HEK293T (cell line): ENCODE data around the gene IFNA21.

Experiments used
- CTCF ChIA-PET: fragments of 350-600 bp; formaldehyde crosslinking; extraction: SDS; loops from one replicate; lab custom pipeline; 2021; ENCODE audit warnings: antibody characterized with exemption, inconsistent platforms; lab: Yijun Ruan, JAX
- POLR2A ChIA-PET: fragments of 350-600 bp; formaldehyde crosslinking; extraction: SDS; loops from one replicate; lab custom pipeline; 2020; ENCODE audit warnings: antibody characterized with exemption, inconsistent platforms; lab: Yijun Ruan, JAX
- DNase-seq: peaks from one replicate; pipeline ENCODE4 v3.0.0; 2012; ENCODE audit warnings: mixed read lengths; ENCODE audit errors: extremely low spot score
- ARNT ChIP-seq: fragments of 450-650 bp; IDR thresholded peaks from 2 replicates; pipeline ENCODE4 v1.6.1; 2017; ENCODE audit warnings: mild to moderate bottlenecking
- BHLHE40 ChIP-seq: fragments of 450-650 bp; IDR thresholded peaks from 2 replicates; pipeline ENCODE4 v1.6.1; 2016; ENCODE audit warnings: mild to moderate bottlenecking, moderate library complexity, borderline replicate concordance
- CTBP1 ChIP-seq: fragments of 450-650 bp; IDR thresholded peaks from 2 replicates; pipeline ENCODE4 v1.6.1; 2016; ENCODE audit warnings: borderline replicate concordance
- ELF4 ChIP-seq: fragments of 450-650 bp; IDR thresholded peaks from 2 replicates; pipeline ENCODE4 v1.6.1; 2017; ENCODE audit warnings: antibody characterized with exemption
- FOXA1 ChIP-seq: fragments of 450-650 bp; IDR thresholded peaks from 2 replicates; pipeline ENCODE4 v1.6.1; 2016; ENCODE audit warnings: mild to moderate bottlenecking
- FOXK2 ChIP-seq: fragments of 450-650 bp; IDR thresholded peaks from 2 replicates; pipeline ENCODE4 v1.6.1; 2016; ENCODE audit warnings: mild to moderate bottlenecking
- FOXM1 ChIP-seq: fragments of 450-650 bp; IDR thresholded peaks from 2 replicates; pipeline ENCODE4 v1.6.1; 2017; ENCODE audit warnings: mild to moderate bottlenecking, borderline replicate concordance
- HDGF ChIP-seq: fragments of 450-650 bp; IDR thresholded peaks from 2 replicates; pipeline ENCODE4 v1.6.1; 2017; ENCODE audit warnings: antibody characterized with exemption, borderline replicate concordance
- L3MBTL2 ChIP-seq: fragments of 450-650 bp; conservative IDR thresholded peaks from 2 replicates; pipeline ENCODE4 v1.6.1; 2016; ENCODE audit warnings: mild to moderate bottlenecking
- LEF1 ChIP-seq: fragments of 450-650 bp; IDR thresholded peaks from 2 replicates; pipeline ENCODE4 v1.6.1; 2017; ENCODE audit warnings: mild to moderate bottlenecking, borderline replicate concordance
- NFRKB ChIP-seq: fragments of 450-650 bp; IDR thresholded peaks from 2 replicates; pipeline ENCODE4 v1.6.1; 2016; ENCODE audit warnings: mild to moderate bottlenecking, moderate library complexity
- PKNOX1 ChIP-seq: fragments of 450-650 bp; IDR thresholded peaks from 2 replicates; pipeline ENCODE4 v1.6.1; 2016
- SP1 ChIP-seq: fragments of 450-650 bp; IDR thresholded peaks from 2 replicates; pipeline ENCODE4 v1.6.1; 2017
- SUZ12 ChIP-seq: fragments of 450-650 bp; IDR thresholded peaks from 2 replicates; pipeline ENCODE4 v1.6.1; 2016; ENCODE audit warnings: mild to moderate bottlenecking
- TARDBP ChIP-seq: fragments of 450-650 bp; IDR thresholded peaks from 2 replicates; pipeline ENCODE4 v1.6.1; 2016
- ZNF384 ChIP-seq: fragments of 450-650 bp; IDR thresholded peaks from 2 replicates; pipeline ENCODE4 v1.6.1; 2016

IFNA21 gene

GRCh38 chr9:21174671-21175070 is 8.2 kb upstream of the IFNA21 start:
- ChIA-PET POLR2A (no interaction called here), CTCF (no interaction called here)
- no peak for TF ChIP-seq TARDBP
- no peak for TF ChIP-seq L3MBTL2
- no peak for TF ChIP-seq CTBP1
- TF ChIP-seq FOXM1, result no peak
- TF ChIP-seq FOXA1, result no peak
- no peak for TF ChIP-seq BHLHE40
- no peak for DNase-seq

- no peak for DNase-seq
- POLR2A ChIA-PET, result no interaction called here
- TF ChIP-seq CTBP1, result no peak
- no peak for TF ChIP-seq LEF1
- no peak for TF ChIP-seq HDGF
- no peak for TF ChIP-seq FOXA1
- CTCF ChIA-PET, result no interaction called here
Observed at GRCh38 chr9:21172156-21172555, 5.7 kb upstream of the IFNA21 start.

- POLR2A ChIA-PET, result no interaction called here
- no peak for DNase-seq
- CTCF ChIA-PET, result no interaction called here
- TF ChIP-seq ZNF384, result no peak
- TF ChIP-seq ARNT, result no peak
- no peak for TF ChIP-seq FOXK2
- no peak for TF ChIP-seq PKNOX1
Observed at GRCh38 chr9:21171351-21171750, 4.9 kb upstream of the IFNA21 start.

GRCh38 chr9:21165516-21165915 is 944 bp downstream of the IFNA21 start:
- CTCF ChIA-PET, result no interaction called here
- POLR2A ChIA-PET, result no interaction called here

GRCh38 chr9:21160178-21160577 is 6.3 kb downstream of the IFNA21 start:
- DNase-seq, result no peak
- ChIA-PET POLR2A (no interaction called here), CTCF (interaction anchor here (1.0 kb wide), 1 partner anchor 159 kb away, joined by 7 read pairs; no protein-coding TSS in a partner anchor)
- TF ChIP-seq FOXK2, result no peak
- TF ChIP-seq TARDBP, result no peak
- no peak for TF ChIP-seq BHLHE40
- no peak for TF ChIP-seq NFRKB
- TF ChIP-seq FOXA1, result no peak
- TF ChIP-seq CTBP1, result no peak
- no peak for TF ChIP-seq ELF4
- no peak for TF ChIP-seq SP1
- TF ChIP-seq SUZ12, result no peak
- no peak for TF ChIP-seq L3MBTL2
- TF ChIP-seq FOXM1, result no peak
- TF ChIP-seq LEF1, result no peak
- no peak for TF ChIP-seq PKNOX1
- no peak for TF ChIP-seq HDGF
- no peak for TF ChIP-seq ZNF384
- TF ChIP-seq ARNT, result no peak

More at GRCh38 chr9:21165516-21165915, 944 bp downstream of the IFNA21 start:
- DNase-seq, result no peak
- TF ChIP-seq SUZ12 (no peak), ELF4 (no peak), FOXA1 (no peak), L3MBTL2 (no peak), NFRKB (no peak), CTBP1 (no peak), ZNF384 (no peak), FOXM1 (no peak), SP1 (no peak), LEF1 (no peak), TARDBP (no peak), BHLHE40 (no peak), FOXK2 (no peak), HDGF (no peak), ARNT (no peak), PKNOX1 (no peak)

GRCh38 chr9:21155501-21155900 is 11.0 kb downstream of the IFNA21 start:
- POLR2A ChIA-PET, result no interaction called here
- no peak for TF ChIP-seq TARDBP
- no peak for TF ChIP-seq BHLHE40
- TF ChIP-seq ZNF384, result no peak
- no peak for TF ChIP-seq ELF4
- TF ChIP-seq FOXK2, result no peak
- no peak for TF ChIP-seq SP1
- TF ChIP-seq FOXM1, result no peak
- TF ChIP-seq SUZ12, result no peak
- no peak for TF ChIP-seq HDGF
- no peak for TF ChIP-seq CTBP1
- TF ChIP-seq PKNOX1, result no peak
- CTCF ChIA-PET, result no interaction called here
- DNase-seq, result no peak
